OCI-LY1 (cell line): Measurements from ENCODE around the gene ELAVL1.

ENCODE experiments used
- H2AFZ ChIP-seq: fragments of 200-600 bp; sonication (generic), shearing (Covaris generic); 2 replicates; pipeline ENCODE4 v1.6.0; 2014; ENCODE audit warnings: antibody characterized with exemption, mild to moderate bottlenecking, low read length
- H3F3A ChIP-seq: fragments of 200-600 bp; sonication (generic), shearing (Covaris generic); 2 replicates; pipeline ENCODE4 v1.6.0; 2014; ENCODE audit warnings: mild to moderate bottlenecking, antibody characterized with exemption, low read length, moderate library complexity; ENCODE audit not compliant: insufficient read depth
- H3K27ac ChIP-seq: fragments of 200-600 bp; sonication (generic); 2 replicates; pipeline ENCODE4 v1.5.1; 2014; ENCODE audit warnings: low read length, mixed run types, mild to moderate bottlenecking, low read depth; ENCODE audit not compliant: poor library complexity, severe bottlenecking
- H3K27me3 ChIP-seq: fragments of 200-600 bp; sonication (generic); 2 replicates; pipeline ENCODE4 v1.6.0; 2014; ENCODE audit warnings: antibody characterized with exemption, mild to moderate bottlenecking, low read length, moderate library complexity; ENCODE audit not compliant: insufficient read depth
- H3K36me3 ChIP-seq: fragments of 200-600 bp; sonication (generic); 2 replicates; pipeline ENCODE4 v1.6.1; 2014; ENCODE audit warnings: mild to moderate bottlenecking, antibody characterized with exemption, low read length, moderate library complexity, mixed read lengths; ENCODE audit not compliant: insufficient read depth
- H3K4me1 ChIP-seq: fragments of 200-600 bp; sonication (generic); 2 replicates; pipeline ENCODE4 v1.5.1; 2014; ENCODE audit warnings: mild to moderate bottlenecking, low read length, moderate library complexity; ENCODE audit not compliant: insufficient read depth, severe bottlenecking
- H3K4me2 ChIP-seq: fragments of 200-600 bp; sonication (generic), shearing (Covaris generic); 2 replicates; pipeline ENCODE4 v1.6.1; 2014; ENCODE audit warnings: low read length
- H3K4me3 ChIP-seq: fragments of 200-600 bp; sonication (generic); 2 replicates; pipeline ENCODE4 v1.5.1; 2014; ENCODE audit warnings: low read length, low read depth, mild to moderate bottlenecking, mixed read lengths; ENCODE audit not compliant: poor library complexity, severe bottlenecking
- H3K79me2 ChIP-seq: fragments of 200-600 bp; shearing (Covaris generic); 2 replicates; pipeline ENCODE4 v1.6.1; 2016; ENCODE audit warnings: mixed run types, low read length, mixed read lengths; ENCODE audit not compliant: insufficient read depth
- H3K9ac ChIP-seq: fragments of 200-600 bp; sonication (generic), shearing (Covaris generic); 2 replicates; pipeline ENCODE4 v1.6.1; 2014; ENCODE audit warnings: mild to moderate bottlenecking, low read length, mixed read lengths
- H3K9me2 ChIP-seq: fragments of 200-600 bp; sonication (generic), shearing (Covaris generic); 2 replicates; pipeline ENCODE4 v1.6.1; 2014; ENCODE audit warnings: low read depth, mild to moderate bottlenecking, low read length, mixed read lengths
- H3K9me3 ChIP-seq: fragments of 200-600 bp; shearing (Covaris generic); 2 replicates; pipeline ENCODE4 v1.6.1; 2014; ENCODE audit warnings: low read length, mixed read lengths
- H4K20me1 ChIP-seq: fragments of 200-600 bp; sonication (generic), shearing (Covaris generic); 2 replicates; pipeline ENCODE4 v1.6.0; 2016; ENCODE audit warnings: mild to moderate bottlenecking, low read length; ENCODE audit not compliant: insufficient read depth
- CTCF ChIP-seq: fragments of 200-600 bp; sonication (generic), shearing (Covaris generic); IDR thresholded peaks from 2 replicates; pipeline ENCODE4 v1.5.1; 2017; ENCODE audit warnings: mild to moderate bottlenecking, antibody characterized with exemption, low read length, moderate library complexity, mixed read lengths
- EZH2 ChIP-seq: fragments of 200-600 bp; sonication (generic), shearing (Covaris generic); IDR thresholded peaks from 2 replicates; pipeline ENCODE4 v1.8.0; 2017; ENCODE audit warnings: borderline replicate concordance, mixed run types, mild to moderate bottlenecking, antibody characterized with exemption, low read length, moderate library complexity, mixed read lengths

Gene ELAVL1

GRCh38 chr19:7910321-7911161 is 94.9 kb downstream of the ELAVL1 start:
- H3K9me3 ChIP-seq = no peaks in the 10 kb centered on the region
- peaks cover 4% of the 10 kb centered on the region; the same call in 1 of the 2 replicates for H3K27me3 ChIP-seq
- no peaks in the 10 kb centered on the region for H3K9me2 ChIP-seq
- no peak overlapping the region for H3K4me3 ChIP-seq
- no peak for TF ChIP-seq CTCF
- no peak for TF ChIP-seq EZH2
- H3K79me2 ChIP-seq = no peaks in the 10 kb centered on the region
- no peaks in the 10 kb centered on the region for H4K20me1 ChIP-seq
- no peak overlapping the region for H3K9ac ChIP-seq
- no peaks in the 10 kb centered on the region for H3F3A ChIP-seq
- peaks cover 43% of the 10 kb centered on the region for H3K36me3 ChIP-seq
- no peak overlapping the region for H3K4me2 ChIP-seq
- H3K27ac ChIP-seq = no peak overlapping the region
- peaks cover 3% of the 10 kb centered on the region for H3K4me1 ChIP-seq
- H2AFZ ChIP-seq = no peak overlapping the region

- Histone ChIP-seq H3K4me2 (no peak overlapping the region), H3K36me3 (peaks cover 44% of the 10 kb centered on the region), H3K4me3 (no peak overlapping the region), H2AFZ (no peak overlapping the region), H3K79me2 (peaks cover 4% of the 10 kb centered on the region), H3K9ac (no peak overlapping the region), H3K27ac (no peak overlapping the region), H4K20me1 (no peaks in the 10 kb centered on the region), H3K27me3 (no peaks in the 10 kb centered on the region; the same call in 1 of the 2 replicates), H3F3A (no peaks in the 10 kb centered on the region), H3K9me2 (no peaks in the 10 kb centered on the region), H3K4me1 (peaks cover 11% of the 10 kb centered on the region), H3K9me3 (no peaks in the 10 kb centered on the region)
- TF ChIP-seq EZH2 = no peak
- TF ChIP-seq CTCF = no peak
These were observed 95.9 kb downstream of the ELAVL1 start for GRCh38 chr19:7909471-7910067.

- Histone ChIP-seq H3K27ac (no peak overlapping the region), H3K9me2 (no peaks in the 10 kb centered on the region), H3K36me3 (peaks cover 44% of the 10 kb centered on the region), H3K4me1 (peaks cover 14% of the 10 kb centered on the region), H3F3A (no peaks in the 10 kb centered on the region), H3K27me3 (no peaks in the 10 kb centered on the region), H3K9me3 (no peaks in the 10 kb centered on the region), H3K9ac (no peak overlapping the region), H3K4me3 (no peak overlapping the region), H3K79me2 (peaks cover 9% of the 10 kb centered on the region), H3K4me2 (no peak overlapping the region), H4K20me1 (no peaks in the 10 kb centered on the region), H2AFZ (no peak overlapping the region)
- no peak for TF ChIP-seq CTCF
- TF ChIP-seq EZH2 = no peak
These were observed 96.5 kb downstream of the ELAVL1 start for GRCh38 chr19:7908742-7909461.
